ENCODE measurements around the gene SEBOX.

Gene SEBOX

DNA sequence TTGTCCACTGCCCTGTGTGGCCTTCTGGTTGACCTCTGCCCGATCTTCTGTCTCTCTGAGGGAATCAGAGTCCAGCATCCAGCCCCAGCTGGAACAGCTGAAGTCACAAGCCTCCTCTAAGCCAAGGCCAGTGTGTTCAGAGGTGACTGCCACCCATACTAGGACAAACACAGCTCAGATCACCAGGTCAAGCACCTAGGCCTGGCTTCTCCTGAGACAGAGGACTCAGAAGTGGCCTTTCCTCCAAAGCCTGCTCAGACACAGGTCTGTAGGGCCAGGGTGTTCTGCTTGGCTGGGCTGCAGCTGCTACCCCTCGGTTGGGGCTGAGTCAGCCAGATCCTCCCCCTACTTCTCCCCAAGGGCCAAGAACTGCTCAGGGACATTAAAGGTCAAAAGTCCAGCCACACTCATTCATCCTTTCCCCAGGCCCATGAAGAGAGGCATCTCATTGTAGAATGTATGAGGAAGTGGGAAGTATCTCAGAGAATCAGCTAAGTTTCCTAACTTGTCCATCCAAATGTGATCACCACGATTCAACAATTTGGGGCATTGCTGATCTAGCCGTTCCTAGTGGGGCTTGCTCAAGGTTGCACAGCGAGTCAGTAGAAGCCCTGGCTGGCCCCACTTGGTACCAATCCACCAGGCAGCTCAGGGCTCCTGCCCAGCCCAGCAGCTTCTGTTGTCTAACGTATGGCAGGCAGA lies 33.4 kb upstream of the SEBOX start:
- TF ChIP-seq CTCF (IDR thresholded peaks at IDR 0.05; ENCODE audit: low read depth, low read length): no peak
- no peak for DNase-seq (ENCODE audit: extremely low read depth, low read depth)

- no peak for DNase-seq (ENCODE audit: extremely low read depth, low read depth)
- TF ChIP-seq CTCF (IDR thresholded peaks at IDR 0.05; ENCODE audit: low read depth, low read length): no peak
These were observed 32.8 kb upstream of the SEBOX start for GRCh38 chr17:28397687-28398279.

DNA sequence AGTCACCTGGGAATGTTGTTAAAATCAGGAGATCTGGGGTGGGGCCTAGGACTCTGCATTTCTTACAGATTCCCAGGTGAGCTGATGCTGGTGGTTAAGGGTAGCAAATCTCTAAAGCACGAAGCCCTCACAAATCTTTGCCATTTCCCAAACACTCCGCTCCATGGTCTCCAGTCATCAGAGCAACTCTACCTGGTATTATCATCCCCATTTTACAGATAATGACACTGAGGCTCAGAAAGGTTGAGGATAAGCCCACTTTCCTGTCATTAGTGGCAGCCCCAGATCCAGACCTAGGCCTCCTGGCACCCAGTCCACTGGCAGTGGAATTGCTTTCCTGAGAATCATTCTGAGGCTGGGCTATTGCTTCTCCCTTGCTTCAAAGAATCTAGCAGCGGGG lies 32.3 kb upstream of the SEBOX start:
- no peak for DNase-seq (ENCODE audit: extremely low read depth, low read depth)
- TF ChIP-seq CTCF (IDR thresholded peaks at IDR 0.05; ENCODE audit: low read depth, low read length): no peak

- TF ChIP-seq CTCF (IDR thresholded peaks at IDR 0.05; ENCODE audit: low read depth, low read length): no peak
- DNase-seq (ENCODE audit: extremely low read depth, low read depth): no peak
These were observed 31.7 kb upstream of the SEBOX start for GRCh38 chr17:28396635-28397239.

DNA sequence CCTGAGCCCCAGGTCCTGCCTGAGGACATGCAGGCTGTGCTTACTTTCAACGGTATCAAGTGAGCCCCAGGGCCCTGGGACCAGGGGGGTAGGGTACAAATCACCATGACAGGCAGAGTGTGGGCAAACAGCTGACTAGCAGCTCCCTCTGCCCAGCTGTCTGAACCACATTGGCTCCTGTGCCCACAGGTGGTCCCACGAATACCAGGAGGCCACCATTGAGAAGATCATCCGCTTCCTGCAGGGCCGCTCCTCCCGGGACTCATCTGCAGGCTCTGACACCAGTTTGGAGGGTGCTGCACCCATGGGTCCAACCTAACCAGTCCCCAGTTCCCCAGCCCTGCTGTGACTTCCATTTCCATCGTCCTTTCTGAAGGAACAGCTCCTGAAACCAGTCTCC lies 31.0 kb upstream of the SEBOX start:
- no peak for TF ChIP-seq CTCF (IDR thresholded peaks at IDR 0.05; ENCODE audit: low read depth, low read length)
- DNase-seq (ENCODE audit: extremely low read depth, low read depth): no peak

GRCh38 chr17:28395426-28395825 lies 30.4 kb upstream of the SEBOX start:
- DNase-seq (ENCODE audit: extremely low read depth, low read depth): no peak
- no peak for TF ChIP-seq CTCF (IDR thresholded peaks at IDR 0.05; ENCODE audit: low read depth, low read length)
